Coronary artery (tissue), 2 donors: Measurements from ENCODE around the gene ARHGAP22.

Experiments used
- DNase-seq: peaks from one replicate; pipeline ENCODE4 v3.0.0-alpha.2; 2017; ENCODE audit warnings: low spot score
- H3K27ac ChIP-seq, 2 donors: fragments of 200-600 bp; sonication (generic); one replicate each; pipeline ENCODE4 v1.5.1; 2016 to 2019
- H3K4me3 ChIP-seq: fragments of 200-600 bp; sonication (generic); 2 replicates; pipeline ENCODE4 v1.5.1; 2016; ENCODE audit warnings: mild to moderate bottlenecking, moderate library complexity
- CTCF ChIP-seq: fragments of 200-600 bp; sonication (generic); IDR thresholded peaks from one replicate; pipeline ENCODE4 v1.5.1; 2019; ENCODE audit warnings: antibody characterized with exemption

ARHGAP22 gene

GRCh38 chr10:48465860-48466521 is 138.9 kb downstream of the ARHGAP22 start:
- DNase-seq = peak; percentile 63
- no peak for TF ChIP-seq CTCF
- no peak overlapping the region for H3K27ac ChIP-seq
- H3K4me3 ChIP-seq = peak overlapping the region; percentile 32

GRCh38 chr10:48464871-48465736 is 139.8 kb downstream of the ARHGAP22 start:
- peak overlapping the region in 1 of 2 donors; percentile 13 for H3K27ac ChIP-seq
- peak overlapping the region; percentile 54 for H3K4me3 ChIP-seq
- TF ChIP-seq CTCF = no peak
- peak; percentile 72 for DNase-seq

GRCh38 chr10:48464121-48464870 is 140.6 kb downstream of the ARHGAP22 start:
- H3K27ac ChIP-seq = no peak overlapping the region
- peak; percentile 61 for DNase-seq
- no peak for TF ChIP-seq CTCF
- no peak overlapping the region for H3K4me3 ChIP-seq

- Histone ChIP-seq H3K4me3 (no peak overlapping the region), H3K27ac (peak overlapping the region in 1 of 2 donors; percentile 5)
- no peak for TF ChIP-seq CTCF
- peak; percentile 63 for DNase-seq
These were observed 141.4 kb downstream of the ARHGAP22 start for GRCh38 chr10:48463318-48464003.

GRCh38 chr10:48462482-48463020 is 142.3 kb downstream of the ARHGAP22 start:
- Histone ChIP-seq H3K27ac (no peak overlapping the region), H3K4me3 (no peak overlapping the region)
- TF ChIP-seq CTCF = no peak
- DNase-seq = peak; percentile 47
